H1 (cell line): ENCODE data around the gene RILPL1. TPM values are rescaled to one million over a fixed set of nuclear protein-coding genes. Genes with fewer than 3 reads are reported as not detected.

ENCODE experiments used
- CBX5 ChIP-seq: fragments of 300-800, 300-1000 bp; sonication (generic); IDR thresholded peaks from 2 replicates; pipeline ENCODE4 v1.7.1; 2016; ENCODE audit warnings: antibody characterized with exemption, low read length, low read depth
- CREB1 ChIP-seq: IDR thresholded peaks from 2 replicates; pipeline ENCODE4 v1.6.1; 2012; ENCODE audit warnings: inconsistent platforms
- GTF2F1 ChIP-seq: IDR thresholded peaks from 2 replicates; pipeline ENCODE4 v1.6.1; 2012; ENCODE audit warnings: low read depth, low read length, improper control_type of control experiment, borderline replicate concordance
- JUN ChIP-seq: IDR thresholded peaks from 2 replicates; pipeline ENCODE4 v1.6.1; 2011; ENCODE audit warnings: low read depth, mild to moderate bottlenecking, improper control_type of control experiment, low read length
- SRF ChIP-seq: IDR thresholded peaks from 2 replicates; pipeline ENCODE4 v1.6.1; 2011; ENCODE audit warnings: mild to moderate bottlenecking, low read depth, low read length, moderate library complexity
- TEAD4 ChIP-seq: IDR thresholded peaks from 2 replicates; pipeline ENCODE4 v1.6.1; 2012; ENCODE audit warnings: low read depth, low read length, inconsistent platforms, mixed read lengths
- polyA plus RNA-seq, 7 experiments: library from polyadenylated mRNA; depleted of rRNA in 3 of 7; stranded (reverse) in 5 of 7; unstranded in 2 of 7; fragments of >200 nt in 5 of 7; fragments of 200-250 nt in 2 of 7; gene quantifications; 1 replicate in 5 of 7; 2 replicates in 1 of 7; 4 replicates in 1 of 7; pipeline versions ENCODE4 v1.2.1 to v1.2.3, GENCODE V29; 2011 to 2013; ENCODE audit warnings: missing spikeins in 2 of 7, mixed read lengths in 2 of 7
- total RNA-seq: library from RNA; stranded (reverse); fragmentation: NEBNext Ultra II Directional; extraction: Animal tissue kit (Norgen Biotek cat#: 25700); gene quantifications from 2 replicates; pipeline ENCODE4 v1.2.1, GENCODE V29; 2021

Gene RILPL1
- total and polyA plus RNA-seq, 2 of the 8 experiments (the other 6 are each of a cell fraction or from before 2014, with no cell fraction given): 6.7 to 9.4 TPM

GRCh38 chr12:123471374-123472068 lies 62.0 kb downstream of the RILPL1 start (continued):
- TF ChIP-seq GTF2F1: no peak
- TF ChIP-seq JUN: no peak
- no peak for TF ChIP-seq SRF
- TF ChIP-seq CREB1: no peak
- TF ChIP-seq TEAD4: no peak
- TF ChIP-seq CBX5: no peak
- TF ChIP-seq, all 59 proteins: peak for 0
